NCI-H526 (cell line): Measurements from ENCODE around the gene WDR70.
"Not testable (repeated sequence)": the region's sequence is repeated elsewhere in the genome, so short reads cannot be mapped to it uniquely, and the experiment has no call there.

ENCODE experiments used
- DNase-seq, 2 experiments: peaks; one replicate each; lab custom pipeline; 2025; lab: John Stamatoyannopoulos, UW

WDR70 gene

DNA sequence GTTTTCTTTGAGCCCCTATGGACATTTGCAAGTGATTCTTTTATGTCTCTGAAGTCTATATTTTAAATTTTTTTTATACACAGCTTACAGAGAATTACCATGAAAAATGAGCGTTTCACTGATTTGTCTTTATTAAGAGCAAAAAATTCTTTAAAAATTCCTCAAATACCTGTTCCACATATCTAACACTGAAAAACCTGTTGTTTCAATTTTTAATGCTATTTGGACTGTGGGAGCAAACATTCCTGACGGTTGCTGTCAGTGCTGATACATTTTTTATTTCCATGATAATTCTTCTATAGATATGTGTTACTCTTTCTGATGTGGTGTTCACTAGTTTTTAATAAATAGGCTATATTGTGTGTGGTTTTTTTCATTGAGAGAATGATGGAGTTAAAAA is 261.0 kb downstream of the WDR70 start:
- no peak for DNase-seq

DNA sequence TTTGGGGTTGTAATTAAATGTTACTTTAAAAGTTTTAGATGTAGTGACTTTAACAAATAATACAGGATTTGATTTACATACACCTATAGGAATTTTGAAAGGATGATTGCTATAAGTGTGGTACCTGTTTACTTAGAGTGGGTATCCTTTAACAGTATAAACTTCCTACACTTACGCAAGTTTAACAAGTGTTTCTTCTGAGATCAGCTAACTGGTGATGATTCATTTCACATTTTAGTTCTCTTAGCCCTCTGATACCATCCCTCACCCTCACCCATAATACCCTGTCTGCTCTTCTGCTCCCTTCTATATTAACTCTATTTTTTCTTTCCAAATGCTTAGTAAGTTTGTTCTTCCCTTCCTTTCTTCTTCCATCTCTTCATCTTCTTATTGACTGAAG is 262.8 kb downstream of the WDR70 start:
- DNase-seq = no peak

DNA sequence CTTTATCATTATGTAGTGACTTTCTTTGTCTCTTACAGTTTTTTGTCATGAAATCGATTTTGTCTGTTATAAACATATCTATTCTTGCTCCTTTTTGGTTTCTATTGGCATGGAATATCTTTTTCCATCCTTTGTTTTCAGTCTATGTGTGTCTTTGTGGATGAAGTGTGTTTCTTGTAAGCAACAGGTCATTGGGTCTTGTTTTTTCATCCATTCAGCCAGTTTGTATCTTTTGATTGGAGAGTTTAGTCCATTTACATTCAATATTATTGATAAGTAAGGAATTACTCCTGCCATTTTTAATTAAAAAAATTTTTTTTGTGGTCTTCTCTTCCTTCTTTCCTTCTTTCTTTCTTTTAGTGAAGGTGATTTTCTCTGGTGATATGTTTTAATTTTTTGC is 266.6 kb downstream of the WDR70 start:
- DNase-seq = no peak

DNA sequence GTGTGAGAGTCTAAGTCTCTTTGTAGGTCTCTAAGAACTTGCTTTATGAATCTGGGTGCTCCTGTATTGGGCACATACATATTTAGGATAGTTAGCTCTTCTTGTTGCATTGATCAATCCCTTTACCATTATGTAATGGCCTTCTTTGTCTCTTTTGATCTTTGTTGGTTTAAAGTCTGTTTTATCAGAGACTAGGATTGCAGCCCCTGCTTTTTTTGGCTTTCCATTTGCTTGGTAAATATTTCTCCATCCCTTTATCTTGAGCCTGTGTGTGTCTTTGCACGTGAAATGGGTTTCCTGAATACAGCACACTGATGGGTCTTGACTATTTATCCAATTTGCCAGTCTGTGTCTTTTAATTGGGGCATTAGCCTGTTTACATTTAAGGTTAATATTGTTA is 275.4 kb downstream of the WDR70 start:
- DNase-seq = not testable (repeated sequence)

DNA sequence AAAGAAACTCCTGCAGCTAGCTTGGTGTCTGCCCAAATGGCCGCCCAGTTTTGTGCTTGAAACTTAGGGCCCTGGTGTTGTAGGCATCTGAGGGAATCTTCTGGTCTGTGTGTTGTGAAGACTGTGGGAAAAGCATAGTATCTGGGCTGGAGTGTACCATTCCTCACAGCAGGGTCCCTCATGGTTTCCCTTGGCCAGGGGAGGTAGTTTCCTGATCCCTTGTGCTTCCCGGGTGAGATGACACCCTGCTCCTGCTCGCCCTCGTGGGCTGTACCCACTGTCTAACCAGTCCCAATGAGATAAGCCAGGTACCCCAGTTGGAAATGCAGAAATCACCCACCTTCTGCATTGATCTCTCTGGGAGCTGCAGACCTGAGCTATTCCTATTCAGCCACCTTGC is 277.9 kb downstream of the WDR70 start:
- no peak for DNase-seq

DNA sequence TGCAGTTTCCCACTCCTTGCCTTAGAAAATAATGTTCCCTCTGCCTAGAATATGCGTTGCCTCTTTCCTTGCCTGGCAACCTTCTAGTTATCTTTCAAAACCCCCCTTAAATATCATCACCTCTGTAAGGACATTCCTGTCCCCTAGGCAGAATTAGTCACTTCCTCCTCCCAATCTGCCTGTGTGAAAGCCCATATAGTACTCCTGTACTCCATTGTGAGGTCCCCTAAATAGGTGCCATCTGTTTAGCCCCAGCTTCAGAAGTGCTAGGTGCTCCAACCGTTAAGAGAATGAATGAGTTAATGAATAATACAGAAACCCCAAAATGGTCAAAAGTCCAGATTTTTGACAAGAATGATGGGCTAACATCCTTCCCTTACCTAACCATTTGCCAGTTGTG is 279.3 kb downstream of the WDR70 start:
- no peak for DNase-seq

DNA sequence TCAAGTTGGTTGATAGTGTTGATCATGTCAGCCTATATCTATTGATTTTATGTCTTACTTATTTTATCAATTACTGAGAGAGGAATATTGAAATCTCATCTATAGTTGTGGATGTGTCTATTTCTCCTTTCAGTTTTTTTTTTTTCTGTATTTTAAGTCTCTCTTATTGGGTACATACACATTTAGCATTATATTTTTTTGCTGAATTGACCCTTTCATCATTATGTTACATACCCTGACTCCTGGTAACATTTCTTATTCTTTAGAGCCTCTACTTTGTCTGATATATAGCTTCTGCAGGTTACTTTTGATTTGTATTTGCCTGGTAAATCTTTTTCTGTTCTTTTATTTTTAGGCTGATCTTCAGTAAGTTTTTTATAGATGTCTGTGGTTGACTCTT is 281.2 kb downstream of the WDR70 start:
- no peak for DNase-seq

DNA sequence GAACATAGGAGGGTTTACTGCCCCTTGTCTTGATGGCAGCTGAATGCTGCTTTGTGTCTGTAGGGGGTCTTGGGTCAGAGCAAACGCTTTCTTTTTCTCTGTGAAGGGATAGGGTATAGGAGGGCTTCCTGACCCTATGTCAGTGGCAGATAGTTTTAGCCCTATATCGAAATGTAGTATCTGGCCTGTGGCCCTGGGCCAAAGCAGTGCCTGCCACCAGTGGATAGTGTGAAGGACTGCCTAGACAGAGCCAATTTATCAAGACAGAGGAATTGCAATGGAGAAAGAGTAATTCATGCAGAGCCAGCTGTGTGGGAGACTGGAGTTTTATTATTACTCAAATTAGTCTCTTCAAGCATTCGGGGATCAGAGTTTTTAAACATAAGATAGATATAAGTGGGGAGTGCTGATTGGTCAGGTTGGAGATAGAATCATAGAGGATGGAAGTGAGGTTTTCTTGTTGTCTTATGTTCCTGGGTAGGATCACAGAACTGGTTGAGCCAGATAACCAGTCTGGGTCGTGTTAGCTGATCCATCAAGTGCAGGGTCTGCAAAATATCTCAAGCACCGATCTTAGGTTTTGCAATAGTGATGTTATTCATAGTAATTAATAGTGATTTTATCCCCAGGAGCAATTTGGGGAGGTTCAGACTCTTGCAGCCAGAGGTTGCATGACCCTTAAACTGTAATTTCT is 282.3 kb downstream of the WDR70 start:
- DNase-seq = no peak

DNA sequence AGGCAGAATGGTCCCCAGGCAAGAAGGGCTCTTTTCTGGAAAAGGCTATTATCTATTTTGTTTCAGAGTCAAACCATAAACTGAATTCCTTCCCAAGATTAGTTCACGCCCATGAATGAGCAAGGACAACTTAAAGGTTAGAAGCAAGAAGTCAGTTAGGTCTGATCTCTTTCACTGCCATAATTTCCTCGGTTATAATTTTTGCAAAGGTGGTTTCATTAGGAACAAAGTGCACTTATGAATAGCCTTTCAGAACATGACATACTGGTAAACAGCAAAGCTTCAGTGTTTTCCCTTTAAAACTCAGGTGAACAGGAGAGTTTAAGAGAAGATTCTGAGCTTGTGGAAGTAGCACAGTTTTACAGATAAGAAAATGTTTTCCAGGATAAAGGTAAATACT is 282.8 kb downstream of the WDR70 start:
- DNase-seq = no peak

DNA sequence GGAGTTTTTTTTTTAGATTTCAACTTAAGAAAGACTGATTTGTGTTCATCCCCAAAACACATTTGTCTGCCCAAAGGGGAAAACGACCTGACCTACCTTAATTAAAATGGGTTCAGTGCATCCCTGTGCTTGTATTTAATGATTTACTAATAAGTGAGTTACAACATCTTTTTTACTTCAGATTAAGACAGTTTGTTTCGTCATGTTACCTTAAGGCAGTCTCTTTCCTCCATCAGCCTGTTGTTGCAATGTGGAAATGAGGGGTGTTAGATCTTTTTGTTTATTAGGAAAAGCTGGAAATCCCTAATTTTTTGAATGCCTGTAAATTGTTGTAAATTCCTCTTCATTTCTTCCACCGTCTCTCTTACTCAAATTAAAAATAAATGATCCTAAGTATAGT is 283.2 kb downstream of the WDR70 start:
- DNase-seq = no peak

DNA sequence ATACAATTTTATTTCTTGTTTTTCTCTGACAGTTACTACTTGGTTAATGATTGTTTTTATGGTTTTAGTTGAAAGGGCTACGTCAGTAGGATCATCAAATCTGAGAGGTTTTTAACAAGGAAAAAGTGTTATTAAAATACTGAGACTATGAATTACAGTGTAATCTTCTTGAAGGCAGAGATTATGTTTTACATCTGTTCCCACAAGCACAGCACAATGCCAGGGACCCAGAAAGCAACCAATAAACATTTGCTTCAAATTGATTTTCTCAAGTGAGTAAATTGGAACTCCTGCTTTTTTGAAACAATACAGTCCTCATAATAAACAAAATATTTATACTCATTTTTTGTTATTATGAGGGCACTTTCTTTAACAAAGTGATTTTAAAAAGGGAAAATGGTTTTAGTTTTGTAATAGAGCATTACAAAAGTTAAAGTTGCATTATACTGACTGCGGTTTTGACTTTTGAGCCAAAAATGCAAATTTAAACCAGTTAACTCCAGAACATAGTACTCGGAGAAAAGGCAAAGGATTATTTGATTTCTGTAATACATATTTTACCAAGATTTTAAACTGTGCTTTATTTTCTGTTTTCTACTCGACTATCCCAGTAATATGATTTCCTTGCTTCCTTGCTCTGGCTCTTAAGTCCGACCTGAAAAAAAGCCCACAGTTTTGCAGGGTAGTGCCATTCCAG is 283.8 kb downstream of the WDR70 start:
- no peak for DNase-seq

DNA sequence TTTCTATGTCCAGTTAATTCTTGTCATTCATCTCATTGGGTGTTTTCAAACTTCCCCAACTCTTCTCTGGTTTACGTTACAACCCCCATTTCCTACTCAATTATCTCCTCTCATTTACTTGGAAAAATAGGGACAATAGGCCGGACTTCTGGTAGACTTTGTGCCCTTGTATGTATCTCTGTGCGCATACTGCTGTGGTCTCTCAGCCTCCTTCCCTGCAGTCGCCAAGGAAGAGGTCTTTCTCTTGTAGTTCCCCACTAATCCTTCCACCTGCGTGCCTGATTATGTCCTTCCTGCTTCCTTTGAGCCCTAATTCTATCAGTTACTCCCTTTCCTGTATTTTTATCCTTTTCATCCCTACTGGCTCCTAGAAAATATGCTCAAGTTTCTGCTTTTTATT is 284.4 kb downstream of the WDR70 start:
- DNase-seq = no peak

DNA sequence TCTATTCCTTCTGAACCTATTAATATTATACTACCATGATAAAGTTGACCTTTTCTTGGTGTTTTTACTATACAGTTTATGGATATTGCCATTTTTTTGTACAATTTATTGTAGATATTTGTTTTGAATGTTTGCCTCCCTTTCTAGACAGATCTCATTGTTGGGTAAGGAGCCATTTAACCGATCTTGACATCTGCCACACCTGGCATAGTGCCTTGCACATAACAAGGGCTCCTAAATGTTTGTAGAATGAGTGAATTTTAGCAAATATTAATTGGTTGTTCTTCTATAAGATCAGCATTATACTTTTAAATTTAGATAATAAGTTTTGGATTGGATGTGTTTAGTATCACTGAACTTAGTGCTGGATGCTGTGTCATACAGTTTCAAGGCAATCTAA is 285.4 kb downstream of the WDR70 start:
- no peak for DNase-seq

DNA sequence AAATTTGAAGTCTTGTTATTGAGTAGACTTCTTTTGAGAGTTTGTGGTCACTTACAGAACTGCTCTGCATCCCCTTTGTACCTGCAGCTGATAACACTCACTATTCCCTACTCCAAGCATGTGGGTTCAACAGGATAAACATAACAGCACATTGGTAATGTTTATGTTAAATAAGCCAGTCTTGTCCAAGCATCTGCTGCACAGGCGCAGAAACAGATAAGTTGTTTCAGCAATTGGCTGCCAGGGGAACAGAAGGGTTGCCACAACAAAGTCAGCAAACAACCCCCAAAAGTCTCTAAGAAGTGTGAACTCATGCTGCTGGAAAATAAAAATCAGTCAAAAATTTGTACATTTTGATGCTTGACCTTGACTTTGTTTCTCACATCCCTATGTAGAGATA is 286.2 kb downstream of the WDR70 start:
- DNase-seq = no peak

DNA sequence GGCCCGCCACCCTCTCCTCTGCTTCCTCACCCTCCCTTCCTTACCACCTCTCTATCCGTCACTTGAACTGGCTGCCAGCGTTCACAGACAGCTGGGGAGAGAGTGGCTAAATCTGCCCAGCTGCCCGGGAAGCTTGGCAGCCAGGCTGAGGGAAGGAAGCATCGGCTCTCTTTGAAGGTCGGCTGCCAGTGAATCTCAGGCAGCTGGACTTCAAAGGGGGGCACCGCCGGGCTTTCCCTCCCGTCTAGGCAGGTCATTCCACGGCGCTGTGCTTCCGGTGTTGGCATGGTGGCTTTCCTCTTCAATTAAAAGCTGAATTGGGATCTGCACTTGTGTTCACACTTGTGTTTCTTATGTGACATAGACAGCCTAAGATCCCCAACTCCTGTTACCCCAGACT is 286.8 kb downstream of the WDR70 start:
- no peak for DNase-seq

DNA sequence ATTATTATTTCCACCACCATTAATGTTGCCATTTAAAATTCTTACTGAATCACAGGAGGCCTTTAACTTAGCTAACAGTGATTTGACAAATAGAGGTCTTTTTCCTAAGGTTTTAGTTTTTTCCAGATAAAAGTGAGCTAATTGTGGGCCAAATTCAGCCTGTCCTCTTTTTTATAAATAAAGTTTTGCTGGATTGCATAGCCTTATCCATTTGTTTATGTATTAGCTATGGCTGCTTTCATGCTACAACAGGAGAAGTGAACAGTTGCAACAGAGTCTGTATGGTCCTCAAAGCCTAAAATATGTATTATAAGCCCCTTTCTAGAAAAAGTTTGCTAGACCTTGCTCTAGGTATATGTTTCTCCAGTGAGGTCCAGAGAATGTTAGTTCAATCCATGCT is 288.3 kb downstream of the WDR70 start:
- no peak for DNase-seq

DNA sequence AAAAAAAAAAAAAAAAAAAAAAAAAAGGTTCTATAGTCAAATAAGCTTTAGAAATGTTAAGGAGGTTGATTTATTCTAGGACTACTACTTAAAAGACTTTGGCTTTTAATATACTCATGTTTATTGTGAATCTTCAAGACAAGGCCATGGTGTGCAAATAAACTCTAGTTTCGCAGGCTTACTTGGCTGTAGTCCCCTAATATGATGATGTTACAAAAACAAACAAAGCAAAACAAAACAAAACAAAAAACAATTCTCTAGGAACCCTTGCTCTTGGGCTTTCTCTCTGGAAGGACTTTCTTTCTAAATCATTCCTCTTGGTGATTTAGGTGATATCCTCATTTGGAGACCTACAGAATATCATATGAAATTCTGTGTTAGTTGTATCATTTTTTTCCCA is 288.7 kb downstream of the WDR70 start:
- no peak for DNase-seq

DNA sequence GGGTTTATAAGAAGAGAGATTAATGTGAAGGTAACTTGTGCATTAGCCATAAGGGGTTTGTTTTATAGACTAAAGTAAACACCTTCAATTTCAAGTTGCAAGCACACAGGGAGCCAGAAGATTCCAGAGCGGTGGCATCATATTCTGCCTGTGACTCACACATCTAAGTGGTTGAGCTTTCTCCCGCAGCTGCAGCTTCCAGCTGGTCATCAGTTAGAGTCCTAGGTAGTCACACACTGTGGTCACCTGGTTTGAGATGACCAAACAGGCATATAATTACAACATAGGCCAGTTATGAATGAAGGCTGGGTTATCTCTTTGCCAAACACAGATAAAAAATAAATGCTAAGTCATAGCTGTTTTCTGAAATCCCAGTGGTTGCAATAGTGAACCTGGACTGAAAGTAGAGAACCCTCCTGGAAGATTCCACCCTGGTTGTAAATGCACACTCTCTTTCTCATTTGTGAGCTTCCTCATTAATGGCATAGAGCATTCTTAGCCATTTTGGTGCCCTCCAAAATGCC is 289.5 kb downstream of the WDR70 start:
- no peak for DNase-seq

DNA sequence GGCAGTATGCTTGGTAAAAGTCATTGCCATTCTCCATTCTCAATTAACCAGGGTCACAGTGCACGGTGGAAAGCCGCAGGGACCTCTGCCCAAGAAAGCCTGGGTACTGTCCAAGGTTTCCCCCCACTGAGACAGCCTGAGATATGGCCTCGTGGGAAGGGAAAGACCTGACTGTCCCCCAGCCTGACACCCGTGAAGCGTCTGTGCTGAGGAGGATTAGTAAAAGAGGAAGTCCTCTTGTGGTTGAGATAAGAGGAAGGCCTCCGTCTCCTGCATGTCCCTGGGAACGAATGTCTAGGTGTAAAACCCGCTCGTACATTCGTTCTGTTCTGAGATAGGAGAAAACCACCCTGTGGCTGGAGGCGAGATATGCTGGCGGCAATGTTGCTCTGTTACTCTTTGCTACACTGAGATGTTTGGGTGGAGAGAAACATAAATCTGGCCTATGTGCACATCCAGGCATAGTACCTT is 293.0 kb downstream of the WDR70 start:
- not testable (repeated sequence) for DNase-seq

DNA sequence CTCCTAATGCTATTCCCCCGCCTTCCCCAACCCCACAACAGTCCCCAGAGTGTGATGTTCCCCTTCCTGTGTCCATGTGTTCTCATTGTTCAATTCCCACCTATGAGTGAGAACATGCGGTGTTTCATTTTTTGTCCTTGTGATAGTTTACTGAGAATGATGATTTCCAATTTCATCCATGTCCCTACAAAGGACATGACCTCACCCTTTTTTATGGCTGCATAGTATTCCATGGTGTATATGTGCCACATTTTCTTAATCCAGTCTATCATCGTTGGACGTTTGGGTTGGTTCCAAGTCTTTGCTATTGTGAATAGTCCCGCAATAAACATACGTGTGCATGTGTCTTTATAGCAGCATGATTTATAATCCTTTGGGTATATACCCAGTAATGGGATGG is 295.2 kb downstream of the WDR70 start:
- not testable (repeated sequence) for DNase-seq

DNA sequence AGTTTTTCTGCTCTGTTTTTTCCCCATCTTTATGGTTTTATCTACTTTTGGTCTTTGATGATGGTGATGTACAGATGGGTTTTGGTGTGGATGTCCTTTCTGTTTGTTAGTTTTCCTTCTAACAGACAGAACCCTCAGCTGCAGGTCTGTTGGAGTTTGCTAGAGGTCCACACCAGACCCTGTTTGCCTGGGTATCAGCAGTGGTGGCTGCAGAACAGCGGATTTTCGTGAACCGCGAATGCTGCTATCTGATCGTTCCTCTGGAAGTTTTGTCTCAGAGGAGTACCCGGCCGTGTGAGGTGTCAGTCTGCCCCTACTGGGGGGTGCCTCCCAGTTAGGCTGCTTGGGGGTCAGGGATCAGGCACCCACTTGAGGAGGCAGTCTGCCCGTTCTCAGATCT is 300.2 kb downstream of the WDR70 start:
- not testable (repeated sequence) for DNase-seq

DNA sequence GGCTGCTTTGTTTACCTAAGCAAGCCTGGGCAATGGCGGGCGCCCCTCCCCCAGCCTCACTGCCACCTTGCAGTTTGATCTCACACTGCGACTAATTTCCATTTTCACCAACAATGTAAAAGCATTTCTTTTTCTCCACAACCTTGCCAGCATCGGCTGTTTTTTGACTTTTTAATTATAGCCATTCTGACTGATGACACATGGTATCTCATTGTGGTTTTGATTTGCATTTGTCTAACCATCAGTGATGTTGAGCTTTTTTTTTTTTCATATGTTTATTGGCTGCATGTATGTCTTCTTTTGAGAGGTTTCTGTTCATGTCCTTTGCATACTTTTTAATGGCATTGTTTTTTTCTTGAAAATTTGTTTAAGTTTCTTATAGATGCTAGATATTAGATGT is 300.8 kb downstream of the WDR70 start:
- DNase-seq = peak; percentile 90

DNA sequence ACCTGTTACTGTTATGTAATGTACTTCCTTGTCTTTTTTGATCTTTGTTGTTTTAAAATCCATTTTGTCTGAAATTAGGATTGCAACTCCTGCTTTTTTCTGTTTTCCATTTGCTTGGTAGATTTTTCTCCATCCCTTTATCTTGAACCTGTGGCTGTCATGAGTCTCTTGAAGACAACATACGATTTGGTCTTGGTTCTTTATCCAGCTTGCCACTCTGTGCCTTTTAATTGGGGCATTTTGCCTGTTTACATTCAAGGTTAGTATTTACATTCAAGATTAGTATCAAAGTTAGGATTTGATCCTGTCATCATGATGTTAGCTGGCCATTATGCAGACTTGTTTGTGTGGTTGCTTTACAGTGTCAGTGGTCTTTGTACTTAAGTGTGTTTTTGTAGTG is 304.0 kb downstream of the WDR70 start:
- no peak for DNase-seq

DNA sequence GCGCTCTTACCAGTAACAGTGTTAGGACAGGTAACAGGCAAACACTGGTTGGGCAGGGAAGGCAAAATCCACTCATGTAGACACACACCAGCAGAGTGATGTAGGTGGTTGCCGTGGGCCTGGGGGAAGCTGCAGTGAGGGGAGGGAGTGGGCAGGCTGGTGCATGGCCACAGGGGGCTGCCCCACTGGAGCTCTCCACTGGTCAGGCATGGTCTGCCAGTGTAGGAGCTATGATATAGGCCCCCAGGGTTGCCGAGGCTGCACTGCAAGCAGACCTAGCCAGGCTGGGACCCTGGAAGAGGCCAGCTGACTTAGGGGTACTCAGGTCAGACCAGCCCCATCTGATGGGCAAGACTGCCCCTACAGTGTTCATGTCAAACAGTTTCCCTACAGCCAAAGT is 306.1 kb downstream of the WDR70 start:
- no peak for DNase-seq
